GM12891 (cell line): ENCODE measurements around the gene AGAP5.

Experiments used
- DNase-seq: peaks from one replicate; pipeline ENCODE4 v3.0.0; 2011; ENCODE audit warnings: low spot score; ENCODE audit not compliant: insufficient read length
- FAIRE-seq: peaks from 2 replicates; lab custom pipeline; 2011; peaks lifted over from hg19 to GRCh38; lab: Jason Lieb, UNC
- PAX5 ChIP-seq: IDR thresholded peaks from 2 replicates; pipeline ENCODE4 v1.6.1; 2011; ENCODE audit warnings: low read length, moderate library complexity, mild to moderate bottlenecking; ENCODE audit not compliant: insufficient read depth, severe bottlenecking
- POLR2A ChIP-seq: IDR thresholded peaks from 2 replicates; pipeline ENCODE4 v1.6.1; 2011; ENCODE audit warnings: low read depth, low read length, control low read depth
- POLR2AphosphoS5 ChIP-seq: IDR thresholded peaks from 2 replicates; pipeline ENCODE4 v1.6.1; 2011; ENCODE audit warnings: low read depth, low read length, control low read depth
- POU2F2 ChIP-seq: IDR thresholded peaks from 2 replicates; pipeline ENCODE4 v1.6.1; 2011; ENCODE audit warnings: low read depth, mild to moderate bottlenecking, control low read depth, low read length, moderate library complexity
- SPI1 ChIP-seq: IDR thresholded peaks from 2 replicates; pipeline ENCODE4 v1.6.1; 2011; ENCODE audit warnings: low read depth, low read length, control low read depth
- TAF1 ChIP-seq: IDR thresholded peaks from 2 replicates; pipeline ENCODE4 v1.6.1; 2011; ENCODE audit warnings: low read depth, low read length, control low read depth

AGAP5 gene

DNA sequence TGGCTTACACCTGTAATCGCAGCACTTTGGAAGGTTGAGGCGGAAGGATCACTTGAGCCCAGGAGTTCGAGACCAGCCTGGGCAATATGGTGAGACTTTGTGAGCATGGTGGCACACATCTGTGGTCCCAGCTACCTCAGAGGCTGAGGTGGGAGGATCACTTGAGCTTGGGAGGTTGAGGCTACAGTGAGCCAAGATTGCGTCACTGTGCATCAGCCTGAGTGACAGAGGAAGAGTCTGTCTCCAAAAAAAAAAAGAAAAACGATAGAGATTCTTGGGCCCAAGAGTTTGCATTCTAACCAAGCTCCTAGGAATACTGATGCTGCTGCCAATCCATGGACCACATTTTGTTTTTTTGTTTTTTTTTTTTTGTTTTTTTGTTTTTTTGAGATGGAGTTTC is 68.7 kb downstream of the AGAP5 start:
- TF ChIP-seq SPI1: no peak
- no peak for TF ChIP-seq TAF1
- TF ChIP-seq POLR2A: no peak
- no peak for TF ChIP-seq POLR2AphosphoS5
- TF ChIP-seq PAX5: no peak
- TF ChIP-seq POU2F2: no peak
- no peak for FAIRE-seq
- no peak for DNase-seq

DNA sequence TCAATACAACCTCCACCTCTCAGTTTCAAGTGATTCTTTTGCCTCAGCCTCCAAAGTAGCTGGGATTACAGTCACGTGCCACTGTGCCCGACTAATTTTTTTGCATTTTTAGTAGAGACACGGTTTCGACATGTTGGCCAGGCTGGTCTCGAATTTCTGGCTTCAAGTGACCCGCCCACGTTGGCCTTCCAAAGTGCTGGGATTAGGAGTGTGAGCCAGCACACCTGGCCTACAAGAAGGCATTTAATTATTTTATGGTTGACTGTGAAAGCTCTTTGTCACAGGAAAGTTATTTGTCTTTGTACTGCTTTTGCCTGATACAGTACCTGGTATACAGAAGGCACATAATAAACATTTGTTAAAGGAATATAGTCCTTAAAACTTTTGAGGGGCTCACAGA is 69.5 kb downstream of the AGAP5 start:
- FAIRE-seq (no peak), DNase-seq (no peak)
- TF ChIP-seq POLR2A (no peak), POLR2AphosphoS5 (no peak), TAF1 (no peak), SPI1 (no peak), POU2F2 (no peak), PAX5 (no peak)

DNA sequence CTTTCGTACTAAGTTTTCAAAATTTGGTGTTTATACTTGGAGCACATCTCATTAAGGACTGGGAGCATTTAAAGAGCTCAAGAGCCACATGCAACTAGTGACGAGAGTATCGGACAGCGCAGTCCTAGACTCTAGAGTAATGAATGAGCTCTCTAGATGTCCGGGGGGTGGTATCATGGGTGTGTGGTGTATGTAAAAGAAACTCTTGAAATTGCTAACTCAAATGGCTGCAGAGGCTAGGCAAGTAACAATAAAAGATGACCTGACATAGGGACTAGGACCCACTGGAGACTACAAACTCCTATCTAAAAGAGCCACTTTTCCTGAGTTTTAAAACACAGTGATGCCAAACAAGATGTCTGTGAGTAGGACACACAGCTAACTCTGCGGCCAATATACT is 70.6 kb downstream of the AGAP5 start:
- DNase-seq (no peak), FAIRE-seq (no peak)
- no peak for TF ChIP-seq POLR2AphosphoS5
- TF ChIP-seq POU2F2: no peak
- TF ChIP-seq POLR2A: no peak
- TF ChIP-seq PAX5: no peak
- TF ChIP-seq SPI1: no peak
- TF ChIP-seq TAF1: no peak

DNA sequence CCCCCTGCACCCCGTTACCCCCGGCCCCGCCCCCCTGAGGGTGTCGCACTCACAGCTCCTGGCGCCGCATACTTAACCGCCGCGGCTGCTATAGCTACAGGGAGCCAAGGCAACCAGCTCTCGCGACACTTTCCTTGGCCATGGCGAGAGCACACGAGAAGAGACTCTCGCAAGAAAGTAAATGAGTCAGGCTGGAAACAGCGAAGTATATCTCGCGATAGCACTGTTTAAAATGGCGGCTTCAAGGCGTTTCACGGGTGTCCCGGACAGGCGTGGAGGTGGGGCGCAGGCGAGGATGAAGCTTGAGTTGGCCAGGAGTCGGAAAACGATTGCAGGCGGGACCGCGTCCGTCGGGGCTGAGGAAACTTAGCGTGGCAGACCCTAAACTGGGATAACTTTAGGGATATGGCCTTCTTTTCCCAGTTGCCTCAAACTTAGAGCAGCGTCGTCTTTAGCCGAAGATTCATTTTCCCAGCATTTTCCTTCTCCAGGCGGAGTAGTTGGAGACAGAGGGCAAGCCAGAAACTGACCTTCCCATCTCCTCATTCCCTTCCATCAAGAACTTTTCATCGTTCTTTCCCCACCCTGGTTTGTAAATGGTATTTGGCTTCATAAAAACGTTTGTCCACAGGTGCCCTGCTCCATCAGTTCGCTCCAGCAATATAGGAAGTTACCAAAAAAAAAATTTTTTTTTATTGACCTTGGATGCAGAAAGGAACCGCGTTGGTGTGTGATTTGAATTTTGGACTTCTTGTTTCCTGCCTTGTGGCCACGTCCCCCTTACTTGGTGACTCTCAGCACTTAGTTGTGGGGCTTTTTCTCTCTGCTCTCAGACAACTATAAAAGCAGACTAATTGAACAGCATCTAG is 71.8 kb downstream of the AGAP5 start:
- DNase-seq (peak; percentile 94), FAIRE-seq (peak; percentile 95)
- TF ChIP-seq POLR2A (peak; percentile 90), SPI1 (0 out of 2 replicates have a peak, but pooled peaks have one; percentile 13), TAF1 (peak; percentile 91), PAX5 (no peak), POLR2AphosphoS5 (peak; percentile 95), POU2F2 (peak; percentile 84)

DNA sequence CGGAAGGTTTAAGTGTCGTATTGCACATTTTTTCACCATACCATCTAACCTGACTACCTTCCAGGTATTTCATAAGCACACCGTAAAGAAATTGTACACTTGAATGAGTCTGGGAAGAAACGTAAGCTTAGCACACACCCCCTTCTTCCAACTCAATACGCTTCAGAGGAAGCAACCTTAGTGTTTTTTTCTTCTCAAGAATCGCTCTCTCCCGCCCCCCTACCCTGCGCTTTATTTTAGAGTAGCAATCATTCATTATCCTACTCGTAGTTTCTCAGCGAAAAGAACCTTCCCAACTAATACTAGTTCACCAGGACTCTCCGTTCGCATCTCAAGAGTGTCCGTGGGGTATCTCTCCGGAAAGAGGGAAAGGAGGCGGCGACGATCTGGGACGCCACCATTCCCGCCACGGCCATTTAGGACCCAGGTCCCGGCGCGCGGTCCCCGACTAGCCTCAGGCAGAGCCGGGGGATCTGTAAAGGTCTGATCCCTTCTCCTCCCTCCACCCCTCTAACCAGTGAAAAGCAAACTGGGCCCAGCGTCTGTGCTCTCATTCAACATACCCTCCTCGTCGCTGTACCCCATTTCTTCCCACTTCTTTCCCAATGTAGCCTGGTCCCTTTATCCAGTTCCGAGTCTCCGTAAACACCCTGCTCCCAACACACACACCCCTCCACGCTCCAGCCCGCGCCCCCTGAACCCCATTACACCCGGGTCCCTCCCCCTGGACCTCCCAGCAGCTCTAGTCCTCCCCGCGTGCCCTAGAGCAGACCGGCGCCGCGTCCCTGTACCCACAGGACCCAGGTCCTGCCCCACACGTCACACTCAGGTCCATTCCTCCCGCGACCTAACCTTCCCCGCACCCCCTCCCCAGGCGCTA is 72.7 kb downstream of the AGAP5 start:
- no peak for TF ChIP-seq SPI1
- TF ChIP-seq TAF1: peak; percentile 35; the same call in 1 of the 2 replicates
- no peak for FAIRE-seq
- no peak for DNase-seq
